MG63 (cell line): ENCODE data around the gene LHX5. TPM values are rescaled to one million over a fixed set of nuclear protein-coding genes. Genes with fewer than 3 reads are reported as not detected.
"Not testable (repeated sequence)": the region's sequence is repeated elsewhere in the genome, so short reads cannot be mapped to it uniquely, and the experiment has no call there.

Experiments
- DNase-seq: peaks from one replicate; pipeline ENCODE4 v3.0.0-alpha.2; 2020
- H3K27me3 ChIP-seq: fragments of 250-450 bp; sonication (Bioruptor Pico); 2 replicates; pipeline ENCODE4 v1.5.1; 2020; ENCODE audit warnings: mild to moderate bottlenecking, moderate library complexity
- H3K36me3 ChIP-seq: fragments of 250-450 bp; sonication (Bioruptor Pico); 2 replicates; pipeline ENCODE4 v1.5.1; 2020; ENCODE audit warnings: mild to moderate bottlenecking, moderate library complexity
- H3K4me3 ChIP-seq: fragments of 250-450 bp; sonication (Bioruptor Pico); 2 replicates; pipeline ENCODE4 v1.5.1; 2020; ENCODE audit warnings: mild to moderate bottlenecking, moderate library complexity
- H3K9me3 ChIP-seq: fragments of 250-450 bp; sonication (Bioruptor Pico); 2 replicates; pipeline ENCODE4 v1.5.1; 2020; ENCODE audit warnings: mild to moderate bottlenecking, moderate library complexity
- total RNA-seq: library from RNA; depleted of rRNA; stranded (reverse); fragments of >200 nt; shearing (Covaris generic); gene quantifications from 2 replicates; pipeline ENCODE4 v1.2.3, GENCODE V29; 2014; ENCODE audit warnings: low replicate concordance; rRNA removed

Gene LHX5
- not detected in 2 replicates for total RNA-seq

DNA sequence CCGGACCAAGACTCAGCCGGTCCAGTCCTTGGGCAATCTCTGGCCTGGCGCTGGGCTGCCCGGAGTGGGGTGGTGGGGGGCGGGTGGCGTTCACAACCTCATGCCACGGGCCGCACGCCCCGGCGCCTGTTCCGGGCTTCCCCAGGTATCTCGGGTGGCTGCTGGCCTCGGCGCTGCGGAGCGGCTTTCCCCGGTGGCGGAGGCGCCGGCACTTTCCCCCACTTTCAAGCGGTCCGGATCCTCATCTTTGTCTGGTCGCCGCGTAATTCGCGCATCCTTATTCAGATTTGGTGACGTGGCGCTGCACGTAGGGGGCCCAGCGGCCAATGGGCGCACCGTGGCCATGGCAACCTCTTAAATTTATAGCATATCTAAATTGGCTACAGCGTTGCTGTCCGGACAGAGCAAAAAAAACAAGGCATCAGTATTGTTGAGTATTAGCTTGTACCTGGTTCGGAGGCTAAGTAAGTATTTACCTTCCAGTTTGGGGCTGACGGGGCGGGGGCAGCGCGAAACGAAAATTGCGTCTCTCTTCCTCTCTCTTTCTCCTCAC, at the start of gene LHX5:
TSS of gene LHX5 (minus strand) at position 253 of the 553 bp plus-strand sequence. CDS start 373 bp downstream, outside the sequence.
- no peak within 1 kb of the TSS for H3K4me3 ChIP-seq
- no peaks in the 10 kb centered on the region for H3K9me3 ChIP-seq
- peaks cover 94% of the 10 kb centered on the region for H3K27me3 ChIP-seq
- H3K36me3 ChIP-seq = no peaks in the 10 kb centered on the region
- no peak for DNase-seq

DNA sequence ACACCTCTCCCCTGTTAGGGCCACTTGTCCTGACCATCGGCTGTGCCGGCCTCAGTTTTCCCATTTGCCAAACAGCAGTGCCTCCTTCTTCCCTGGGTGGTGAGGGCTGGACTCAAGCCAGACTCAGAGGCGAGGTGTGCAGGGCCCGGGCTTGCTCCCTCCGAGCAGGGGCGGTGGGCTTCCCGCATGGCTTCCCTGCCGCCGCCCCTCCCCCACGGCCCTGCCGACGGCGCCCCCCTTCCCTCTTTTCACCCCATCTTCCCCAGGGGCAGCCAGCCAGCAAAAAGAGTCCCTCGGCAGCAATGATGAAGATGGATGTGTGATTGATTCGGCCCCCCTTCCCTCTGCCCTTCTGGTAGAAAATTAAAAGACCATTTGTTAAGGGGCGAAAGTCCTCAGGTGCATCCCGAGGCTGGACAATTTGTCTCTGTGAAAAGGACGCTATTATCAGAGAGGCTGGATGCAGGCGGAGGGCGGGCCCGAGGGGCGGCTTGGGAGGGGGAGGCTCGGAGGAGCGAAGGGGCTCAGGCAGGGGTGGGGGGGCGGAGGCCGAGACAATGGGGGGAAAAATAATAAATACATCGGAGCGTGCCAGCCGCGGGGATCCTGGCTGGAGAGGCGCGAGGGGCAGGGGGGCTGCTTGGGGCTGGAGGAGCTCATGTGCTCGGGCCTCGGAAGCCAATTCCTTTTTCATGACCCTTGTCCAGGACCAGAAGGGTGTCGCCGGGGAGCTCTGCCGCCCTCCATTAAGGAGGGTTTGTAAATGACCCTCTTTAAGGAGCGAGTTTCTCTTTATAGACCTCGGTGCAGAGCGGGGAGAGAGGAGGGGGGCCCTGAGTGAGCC, 48.0 kb upstream of the LHX5 start:
- DNase-seq = no peak
- no peaks in the 10 kb centered on the region for H3K9me3 ChIP-seq
- H3K27me3 ChIP-seq = peaks cover 53% of the 10 kb centered on the region
- no peak overlapping the region for H3K4me3 ChIP-seq
- H3K36me3 ChIP-seq = no peaks in the 10 kb centered on the region

GRCh38 chr12:113515082-113515856, 43.6 kb upstream of the LHX5 start:
- Histone ChIP-seq H3K9me3 (no peaks in the 10 kb centered on the region), H3K4me3 (no peak overlapping the region), H3K27me3 (peaks cover 38% of the 10 kb centered on the region), H3K36me3 (no peaks in the 10 kb centered on the region)
- DNase-seq = no peak

DNA sequence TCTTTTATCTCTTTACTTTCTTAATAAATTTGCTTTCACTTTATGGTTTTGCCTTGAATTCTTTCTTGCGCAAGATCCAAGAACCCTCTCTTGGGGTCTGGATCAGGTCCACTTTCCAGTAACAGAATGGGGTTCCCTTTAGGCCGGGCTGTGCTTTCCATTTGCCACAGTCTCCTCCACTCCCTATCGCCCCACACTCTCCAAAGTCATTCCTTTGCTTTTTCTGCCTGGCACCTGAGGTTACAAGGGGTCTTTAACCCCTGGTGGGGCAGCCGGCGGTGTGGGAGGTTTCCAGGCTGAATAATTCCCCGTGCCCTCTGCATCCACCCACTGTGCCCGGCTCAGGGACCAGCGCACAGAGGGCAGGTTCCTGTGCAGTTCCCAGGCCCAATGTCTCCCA, 42.9 kb upstream of the LHX5 start:
- Histone ChIP-seq H3K27me3 (peaks cover 35% of the 10 kb centered on the region), H3K36me3 (no peaks in the 10 kb centered on the region), H3K4me3 (no peak overlapping the region), H3K9me3 (no peaks in the 10 kb centered on the region)
- no peak for DNase-seq

GRCh38 chr12:113512568-113512967, 40.9 kb upstream of the LHX5 start:
- Histone ChIP-seq H3K4me3 (no peak overlapping the region), H3K9me3 (no peaks in the 10 kb centered on the region), H3K27me3 (peaks cover 28% of the 10 kb centered on the region), H3K36me3 (no peaks in the 10 kb centered on the region)
- no peak for DNase-seq

GRCh38 chr12:113506867-113507266, 35.2 kb upstream of the LHX5 start:
- no peak for DNase-seq
- Histone ChIP-seq H3K9me3 (no peaks in the 10 kb centered on the region), H3K4me3 (no peak overlapping the region), H3K36me3 (no peaks in the 10 kb centered on the region), H3K27me3 (peaks cover 16% of the 10 kb centered on the region; the same call in 1 of the 2 replicates)

DNA sequence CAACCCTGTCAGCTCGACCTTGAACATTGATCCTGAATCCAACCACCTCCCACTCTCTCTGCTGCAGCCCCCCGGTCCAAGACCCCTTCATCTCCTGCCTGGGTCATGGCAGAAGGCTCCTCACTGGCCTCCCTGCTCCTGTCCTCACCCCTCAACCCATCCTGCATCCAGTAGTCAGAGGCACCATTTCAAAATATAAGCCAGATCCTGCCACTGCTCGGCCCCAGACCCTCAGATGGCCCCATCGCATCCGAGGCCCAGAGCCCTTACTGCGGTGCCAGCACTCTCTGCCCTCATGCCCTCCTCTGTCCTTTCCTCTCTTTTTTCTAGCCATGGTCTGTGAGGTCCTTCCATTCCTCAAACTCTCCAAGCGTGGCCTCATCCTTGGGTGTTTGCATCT, 34.3 kb upstream of the LHX5 start:
- no peaks in the 10 kb centered on the region for H3K36me3 ChIP-seq
- H3K9me3 ChIP-seq = no peaks in the 10 kb centered on the region
- no peak overlapping the region for H3K4me3 ChIP-seq
- no peak for DNase-seq
- peaks cover 17% of the 10 kb centered on the region; the same call in 1 of the 2 replicates for H3K27me3 ChIP-seq

DNA sequence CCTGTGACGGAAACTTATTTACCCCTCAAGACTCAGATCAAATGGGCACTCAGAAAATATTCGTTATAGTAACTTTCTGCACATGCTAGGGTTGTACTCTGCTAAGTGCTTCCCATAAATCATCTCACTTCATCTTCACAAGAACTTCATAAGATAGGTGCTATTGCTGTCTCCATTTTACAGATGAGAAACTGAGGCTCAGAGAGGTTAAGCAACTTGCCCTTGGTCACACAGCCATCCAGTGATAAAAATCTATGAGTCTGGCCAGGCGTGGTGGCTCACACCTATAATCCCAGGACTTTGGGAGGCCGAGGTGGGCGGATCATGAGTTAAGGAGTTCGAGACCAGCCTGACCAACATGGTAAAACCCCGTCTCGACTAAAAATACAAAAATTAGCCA, 33.2 kb upstream of the LHX5 start:
- no peaks in the 10 kb centered on the region for H3K9me3 ChIP-seq
- H3K36me3 ChIP-seq = no peaks in the 10 kb centered on the region
- H3K4me3 ChIP-seq = no peak overlapping the region
- peaks cover 23% of the 10 kb centered on the region; the same call in 1 of the 2 replicates for H3K27me3 ChIP-seq
- no peak for DNase-seq

GRCh38 chr12:113500782-113501311, 29.2 kb upstream of the LHX5 start:
- H3K4me3 ChIP-seq = no peak overlapping the region
- H3K36me3 ChIP-seq = no peaks in the 10 kb centered on the region
- DNase-seq = no peak
- H3K9me3 ChIP-seq = no peaks in the 10 kb centered on the region
- peaks cover 16% of the 10 kb centered on the region; the same call in 1 of the 2 replicates for H3K27me3 ChIP-seq

GRCh38 chr12:113500306-113500675, 28.6 kb upstream of the LHX5 start:
- H3K27me3 ChIP-seq = peaks cover 16% of the 10 kb centered on the region; the same call in 1 of the 2 replicates
- H3K9me3 ChIP-seq = no peaks in the 10 kb centered on the region
- H3K36me3 ChIP-seq = no peaks in the 10 kb centered on the region
- DNase-seq = no peak
- no peak overlapping the region for H3K4me3 ChIP-seq

GRCh38 chr12:113498490-113498889, 26.8 kb upstream of the LHX5 start:
- DNase-seq = no peak
- Histone ChIP-seq H3K9me3 (no peaks in the 10 kb centered on the region), H3K4me3 (no peak overlapping the region), H3K27me3 (peaks cover 9% of the 10 kb centered on the region; the same call in 1 of the 2 replicates), H3K36me3 (no peaks in the 10 kb centered on the region)

- no peaks in the 10 kb centered on the region for H3K36me3 ChIP-seq
- H3K9me3 ChIP-seq = no peaks in the 10 kb centered on the region
- no peak overlapping the region for H3K4me3 ChIP-seq
- peaks cover 9% of the 10 kb centered on the region; the same call in 1 of the 2 replicates for H3K27me3 ChIP-seq
- no peak for DNase-seq
Observed at GRCh38 chr12:113497693-113498092, 26.0 kb upstream of the LHX5 start.

- not testable (repeated sequence) for DNase-seq, H3K27me3 ChIP-seq, H3K36me3 ChIP-seq, H3K4me3 ChIP-seq, H3K9me3 ChIP-seq
Observed at GRCh38 chr12:113495941-113496340, 24.3 kb upstream of the LHX5 start.

- no peak overlapping the region for H3K4me3 ChIP-seq
- DNase-seq = no peak
- no peaks in the 10 kb centered on the region for H3K36me3 ChIP-seq
- peaks cover 4% of the 10 kb centered on the region for H3K27me3 ChIP-seq
- no peaks in the 10 kb centered on the region for H3K9me3 ChIP-seq
Observed at GRCh38 chr12:113488322-113488721, 16.7 kb upstream of the LHX5 start.

- H3K36me3 ChIP-seq = no peaks in the 10 kb centered on the region
Observed at GRCh38 chr12:113486722-113487121, 15.1 kb upstream of the LHX5 start.

GRCh38 chr12:113485330-113485729, 13.7 kb upstream of the LHX5 start:
- H3K36me3 ChIP-seq = no peaks in the 10 kb centered on the region
- H3K27me3 ChIP-seq = peaks cover 8% of the 10 kb centered on the region
- DNase-seq = no peak
- no peaks in the 10 kb centered on the region for H3K9me3 ChIP-seq
- H3K4me3 ChIP-seq = no peak overlapping the region

More at GRCh38 chr12:113486722-113487121, 15.1 kb upstream of the LHX5 start:
- Histone ChIP-seq H3K4me3 (no peak overlapping the region), H3K27me3 (peaks cover 4% of the 10 kb centered on the region), H3K9me3 (no peaks in the 10 kb centered on the region)
- no peak for DNase-seq

- Histone ChIP-seq H3K9me3 (peaks cover 2% of the 10 kb centered on the region; the same call in 1 of the 2 replicates), H3K4me3 (no peak overlapping the region), H3K27me3 (peaks cover 38% of the 10 kb centered on the region), H3K36me3 (no peaks in the 10 kb centered on the region)
- DNase-seq = no peak
Observed at GRCh38 chr12:113482334-113482733, 10.7 kb upstream of the LHX5 start.
